ENCODE data around the gene EIF4B. TPM values are rescaled to one million over a fixed set of nuclear protein-coding genes. Genes with fewer than 3 reads are reported as not detected.

The EIF4B gene
- total RNA-seq, 1 donor from 2014 or later, result 833 TPM

GRCh38 chr12:53071591-53072551, 65.6 kb downstream of the EIF4B start:
- H4K20me1 ChIP-seq (ENCODE audit: low read depth), result peaks cover 22% of the 10 kb centered on the region
- Mint-ChIP-seq H3K27ac (no peak overlapping the region), H3K9me3 (peaks cover 2% of the 10 kb centered on the region), H3K36me3 (peaks cover 23% of the 10 kb centered on the region), H3K4me1 (peaks cover 38% of the 10 kb centered on the region), H3K4me3 (peak overlapping the region; percentile 52), H3K27me3 (ENCODE audit: insufficient read depth, low read depth) (peaks cover 5% of the 10 kb centered on the region)
- no peak overlapping the region for H2AFZ ChIP-seq (replicated peaks)
- H3K36me3 ChIP-seq, result no peaks in the 10 kb centered on the region
- H3K4me2 ChIP-seq, result peak overlapping the region; percentile 63
- H3K9ac ChIP-seq, result no peak overlapping the region
- TF ChIP-seq EZH2phosphoT487 (IDR thresholded peaks at IDR 0.05), result no peak
- peak; percentile 26 for TF ChIP-seq CTCF (IDR thresholded peaks at IDR 0.05)
- H3K27ac ChIP-seq, result no peak overlapping the region
- H3K9me3 ChIP-seq (ENCODE audit: low read depth), result no peaks in the 10 kb centered on the region
- H3K27me3 ChIP-seq, result no peaks in the 10 kb centered on the region
- peaks cover 19% of the 10 kb centered on the region for H3K4me1 ChIP-seq
- no peak overlapping the region for H3K4me3 ChIP-seq
- peaks cover 16% of the 10 kb centered on the region for H3F3A ChIP-seq (ENCODE audit: low read depth)
- H3K79me2 ChIP-seq (ENCODE audit: low read depth), result no peaks in the 10 kb centered on the region
- peak; percentile 72 for DNase-seq (ENCODE audit: low spot score)

- Histone ChIP-seq H3K4me3 (no peak overlapping the region), H3K4me2 (no peak overlapping the region), H3K9ac (no peak overlapping the region), H2AFZ (replicated peaks) (no peak overlapping the region), H3K9me3 (ENCODE audit: low read depth) (no peaks in the 10 kb centered on the region), H3K27me3 (no peaks in the 10 kb centered on the region), H4K20me1 (ENCODE audit: low read depth) (peaks cover 22% of the 10 kb centered on the region), H3K36me3 (no peaks in the 10 kb centered on the region), H3K27ac (no peak overlapping the region), H3F3A (ENCODE audit: low read depth) (peaks cover 24% of the 10 kb centered on the region), H3K79me2 (ENCODE audit: low read depth) (no peaks in the 10 kb centered on the region), H3K4me1 (peaks cover 25% of the 10 kb centered on the region)
- TF ChIP-seq EZH2phosphoT487 (IDR thresholded peaks at IDR 0.05), result no peak
- no peak for TF ChIP-seq EZH2 (IDR thresholded peaks at IDR 0.05)
- no peak for TF ChIP-seq CTCF (IDR thresholded peaks at IDR 0.05)
- no peak for DNase-seq (ENCODE audit: low spot score)
- Mint-ChIP-seq H3K4me3 (no peak overlapping the region), H3K27me3 (ENCODE audit: insufficient read depth, low read depth) (peaks cover 2% of the 10 kb centered on the region), H3K27ac (no peak overlapping the region), H3K9me3 (peaks cover 2% of the 10 kb centered on the region), H3K4me1 (peaks cover 42% of the 10 kb centered on the region), H3K36me3 (peaks cover 23% of the 10 kb centered on the region)
These were observed 67.6 kb downstream of the EIF4B start for GRCh38 chr12:53073881-53074280.

- H3K4me3 ChIP-seq, result no peak overlapping the region
- peaks cover 23% of the 10 kb centered on the region for H3K36me3 Mint-ChIP-seq
- no peak overlapping the region for H3K27ac Mint-ChIP-seq
- H3K36me3 ChIP-seq, result no peaks in the 10 kb centered on the region
- peaks cover 2% of the 10 kb centered on the region for H3K27me3 Mint-ChIP-seq (ENCODE audit: insufficient read depth, low read depth)
- H3K4me3 Mint-ChIP-seq, result no peak overlapping the region
- peaks cover 22% of the 10 kb centered on the region for H4K20me1 ChIP-seq (ENCODE audit: low read depth)
- H3K9ac ChIP-seq, result no peak overlapping the region
- no peak overlapping the region for H2AFZ ChIP-seq (replicated peaks)
- H3K27me3 ChIP-seq, result no peaks in the 10 kb centered on the region
- peaks cover 2% of the 10 kb centered on the region for H3K9me3 Mint-ChIP-seq
- peaks cover 40% of the 10 kb centered on the region for H3K4me1 Mint-ChIP-seq
- peaks cover 27% of the 10 kb centered on the region for H3F3A ChIP-seq (ENCODE audit: low read depth)
- H3K4me1 ChIP-seq, result peaks cover 25% of the 10 kb centered on the region
- DNase-seq (ENCODE audit: low spot score), result no peak
- no peak for TF ChIP-seq EZH2 (IDR thresholded peaks at IDR 0.05)
- TF ChIP-seq CTCF (IDR thresholded peaks at IDR 0.05), result no peak
- TF ChIP-seq EZH2phosphoT487 (IDR thresholded peaks at IDR 0.05), result no peak
- H3K4me2 ChIP-seq, result no peak overlapping the region
- H3K9me3 ChIP-seq (ENCODE audit: low read depth), result no peaks in the 10 kb centered on the region
- H3K79me2 ChIP-seq (ENCODE audit: low read depth), result no peaks in the 10 kb centered on the region
- H3K27ac ChIP-seq, result no peak overlapping the region
These were observed 68.2 kb downstream of the EIF4B start for GRCh38 chr12:53074283-53074998.

Data from neural progenitor cell (in vitro differentiated cells).